A673 (cell line): Measurements from ENCODE around the gene OPRM1. TPM values are rescaled to one million over a fixed set of nuclear protein-coding genes. Genes with fewer than 3 reads are reported as not detected.

ENCODE experiments used
- Bru-seq: library from RNA; stranded (reverse); fragments of 400-500 nt; gene quantifications from one replicate; lab custom pipeline; 2021; lab: Mats Ljungman, UMichigan
- BruChase-seq, 2 experiments: library from RNA; stranded (reverse); fragments of 400-500 nt; gene quantifications; one replicate each; lab custom pipeline; 2021; lab: Mats Ljungman, UMichigan
- BruUV-seq: library from RNA; stranded (reverse); fragments of 400-500 nt; replicated peaks from 2 replicates; lab custom pipeline; 2021; lab: Mats Ljungman, UMichigan
- CTCF ChIA-PET: fragments of 300-600 bp; sonication (Branson Sonifier 250); formaldehyde crosslinking; loops from one replicate; lab custom pipeline; 2022; ENCODE audit warnings: antibody characterized with exemption; lab: Charles Lee
- POLR2A ChIA-PET: fragments of 300-600 bp; sonication (Branson Sonifier 250); formaldehyde crosslinking; loops from one replicate; lab custom pipeline; 2022; ENCODE audit warnings: antibody characterized with exemption; ENCODE audit not compliant: low non-redundant PET; lab: Charles Lee
- DNase-seq: peaks from one replicate; pipeline ENCODE4 v3.0.0-alpha.2; 2015; ENCODE audit warnings: low spot score
- H3K27ac ChIP-seq: fragments of 200-600 bp; sonication (generic); 2 replicates; pipeline ENCODE4 v1.5.1; 2016; ENCODE audit warnings: mixed run types, low read depth, mild to moderate bottlenecking, mixed read lengths, antibody characterized with exemption, low read length; ENCODE audit not compliant: poor library complexity, severe bottlenecking
- H3K27me3 ChIP-seq: fragments of 200-600 bp; sonication (generic); replicated peaks from 2 replicates; pipeline ENCODE4 v1.6.1; 2017; ENCODE audit warnings: mixed run types, low read depth, mild to moderate bottlenecking, mixed read lengths, antibody characterized with exemption, low read length; ENCODE audit not compliant: insufficient read depth, poor library complexity
- H3K36me3 ChIP-seq: fragments of 200-600 bp; sonication (generic); 2 replicates; pipeline ENCODE4 v1.6.1; 2016; ENCODE audit warnings: mixed run types, mild to moderate bottlenecking, mixed read lengths, antibody characterized with exemption, low read length; ENCODE audit not compliant: insufficient read depth, poor library complexity, severe bottlenecking
- H3K4me1 ChIP-seq: fragments of 200-600 bp; sonication (generic); 2 replicates; pipeline ENCODE4 v1.6.1; 2017; ENCODE audit warnings: mixed run types, mild to moderate bottlenecking, mixed read lengths, antibody characterized with exemption, low read length; ENCODE audit not compliant: insufficient read depth, poor library complexity, severe bottlenecking
- H3K4me3 ChIP-seq: fragments of 200-600 bp; sonication (generic); 2 replicates; pipeline ENCODE4 v1.5.1; 2016; ENCODE audit warnings: low read depth, mixed run types, mild to moderate bottlenecking, mixed read lengths, low read length; ENCODE audit not compliant: poor library complexity, severe bottlenecking
- H3K9me3 ChIP-seq: fragments of 200-600 bp; sonication (generic); 2 replicates; pipeline ENCODE4 v1.6.1; 2016; ENCODE audit warnings: mixed run types, low read depth, mild to moderate bottlenecking, mixed read lengths, antibody characterized with exemption, low read length; ENCODE audit not compliant: poor library complexity, severe bottlenecking
- CTCF ChIP-seq: fragments of 300-800, 200-600 bp; sonication (generic); conservative IDR thresholded peaks from 2 replicates; pipeline ENCODE4 v1.5.1; 2017; ENCODE audit warnings: low read depth, mild to moderate bottlenecking, antibody characterized with exemption, low read length, moderate library complexity, mixed read lengths
- EZH2 ChIP-seq: fragments of 200-600 bp; sonication (generic); IDR thresholded peaks from 2 replicates; pipeline ENCODE4 v1.6.1; 2017; ENCODE audit warnings: borderline replicate concordance, low read depth, mild to moderate bottlenecking, mixed read lengths, antibody characterized with exemption, low read length; ENCODE audit not compliant: poor library complexity, severe bottlenecking
- intact Hi-C: fragments of 100-400 bp; cut with micrococcal nuclease; formaldehyde crosslinking; loops from one replicate; pipeline ENCODE4 v1.10.0; 2022; ENCODE audit not compliant: unreplicated experiment
- long read RNA-seq: library from polyadenylated mRNA; stranded (forward); transcript quantifications from one replicate; pipeline ENCODE4 v2.0.0, GENCODE V29; 2022
- total RNA-seq: library from RNA; stranded (reverse); gene quantifications from 2 replicates; pipeline ENCODE4 v1.2.3, GENCODE V29; 2021

Gene OPRM1
- total RNA-seq (not detected in 2 replicates), Bru-seq, nascent RNA (percentile 0 among the genes with signal in this experiment), BruChase-seq, experiment 1, labeled RNA remaining after a 2-hour chase (not detected), BruChase-seq, experiment 2, labeled RNA remaining after a 6-hour chase (percentile 0 among the genes with signal in this experiment)
- long read RNA-seq, partial matches to known transcripts, result 0 of 1 reads
- long read RNA-seq, other reads (novel, unspliced or antisense), result 1 of 1 reads

DNA sequence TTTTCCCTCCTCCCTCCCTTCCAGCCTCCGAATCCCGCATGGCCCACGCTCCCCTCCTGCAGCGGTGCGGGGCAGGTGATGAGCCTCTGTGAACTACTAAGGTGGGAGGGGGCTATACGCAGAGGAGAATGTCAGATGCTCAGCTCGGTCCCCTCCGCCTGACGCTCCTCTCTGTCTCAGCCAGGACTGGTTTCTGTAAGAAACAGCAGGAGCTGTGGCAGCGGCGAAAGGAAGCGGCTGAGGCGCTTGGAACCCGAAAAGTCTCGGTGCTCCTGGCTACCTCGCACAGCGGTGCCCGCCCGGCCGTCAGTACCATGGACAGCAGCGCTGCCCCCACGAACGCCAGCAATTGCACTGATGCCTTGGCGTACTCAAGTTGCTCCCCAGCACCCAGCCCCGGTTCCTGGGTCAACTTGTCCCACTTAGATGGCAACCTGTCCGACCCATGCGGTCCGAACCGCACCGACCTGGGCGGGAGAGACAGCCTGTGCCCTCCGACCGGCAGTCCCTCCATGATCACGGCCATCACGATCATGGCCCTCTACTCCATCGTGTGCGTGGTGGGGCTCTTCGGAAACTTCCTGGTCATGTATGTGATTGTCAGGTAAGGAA, at the start of gene OPRM1:
OPRM1 (plus strand) TSS at position 10 of the 612 bp plus-strand sequence; CDS start at position 315, 305 bp downstream.
- Histone ChIP-seq H3K4me1 (no peaks in the 10 kb centered on the region), H3K9me3 (no peaks in the 10 kb centered on the region), H3K27me3 (peaks cover 74% of the 10 kb centered on the region), H3K4me3 (no peak within 1 kb of the TSS), H3K27ac (no peak within 1 kb of the TSS), H3K36me3 (no peaks in the 10 kb centered on the region)
- POLR2A ChIA-PET, result no interaction called here
- DNase-seq, result peak; percentile 70
- BruUV-seq, result no TSS peak
- TF ChIP-seq EZH2 (no peak), CTCF (no peak)
- intact Hi-C loops, result no loop called here
- CTCF ChIA-PET, result no interaction called here

- ChIA-PET CTCF (no interaction called here), POLR2A (no interaction called here)
These were observed 49.1 kb upstream of the OPRM1 start for GRCh38 chr6:153989989-153990388.

DNA sequence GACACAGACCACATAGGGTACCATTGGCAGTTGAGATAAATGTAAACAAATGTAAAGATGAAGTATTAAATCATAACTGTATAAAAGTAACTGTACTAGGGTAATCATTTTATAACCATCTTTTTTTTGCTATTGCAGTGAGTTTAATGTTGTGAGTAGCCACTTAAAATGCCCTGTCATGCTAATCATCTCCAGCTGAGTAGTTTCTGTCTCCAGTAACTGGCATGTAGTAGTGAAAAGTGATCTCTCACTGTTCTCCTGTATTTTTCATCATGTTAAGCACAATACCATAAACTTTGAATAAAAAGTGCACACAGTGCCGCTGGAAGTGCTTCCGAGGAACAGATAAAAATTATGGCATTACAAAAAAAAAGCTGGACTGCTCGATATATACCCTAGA, 45.0 kb upstream of the OPRM1 start:
- ChIA-PET POLR2A (no interaction called here), CTCF (no interaction called here)
- H3K4me3 ChIP-seq, result no peak overlapping the region
- H3K4me1 ChIP-seq, result no peaks in the 10 kb centered on the region
- no peaks in the 10 kb centered on the region for H3K9me3 ChIP-seq
- no peak for TF ChIP-seq CTCF
- no peak for TF ChIP-seq EZH2
- H3K36me3 ChIP-seq, result no peaks in the 10 kb centered on the region
- no peak for DNase-seq
- no peak overlapping the region for H3K27ac ChIP-seq
- BruUV-seq, result no TSS peak
- intact Hi-C loops, result no loop called here
- no peaks in the 10 kb centered on the region for H3K27me3 ChIP-seq

More at GRCh38 chr6:153989989-153990388, 49.1 kb upstream of the OPRM1 start:
- H3K9me3 ChIP-seq, result no peaks in the 10 kb centered on the region
- H3K27me3 ChIP-seq, result no peaks in the 10 kb centered on the region
- no peak overlapping the region for H3K4me3 ChIP-seq
- no TSS peak for BruUV-seq
- no peaks in the 10 kb centered on the region for H3K36me3 ChIP-seq
- DNase-seq, result no peak
- no peak overlapping the region for H3K27ac ChIP-seq
- intact Hi-C loops, result no loop called here
- TF ChIP-seq CTCF (no peak), EZH2 (no peak)
- H3K4me1 ChIP-seq, result no peaks in the 10 kb centered on the region
